HepG2 (cell line): Measurements from ENCODE around the gene ANKRD65. TPM values are rescaled to one million over a fixed set of nuclear protein-coding genes. Genes with fewer than 3 reads are reported as not detected.

Source experiments
- ARNT2 ChIP-seq: sonication (generic); formaldehyde crosslinking; IDR thresholded peaks from 2 replicates; pipeline ENCODE4 v1.8.0; 2022; ENCODE audit warnings: mild to moderate bottlenecking, low read depth, missing genetic modification reagents, moderate library complexity
- FLYWCH1 ChIP-seq: sonication (generic); formaldehyde crosslinking; IDR thresholded peaks from 2 replicates; pipeline ENCODE4 v1.8.1; 2023; ENCODE audit warnings: mild to moderate bottlenecking, missing genetic modification reagents
- FOXA3 ChIP-seq: IDR thresholded peaks from 2 replicates; pipeline ENCODE4 v1.6.1; 2016; ENCODE audit warnings: missing genetic modification reagents, missing compliant biosample characterization
- FOXC1 ChIP-seq: sonication (generic); formaldehyde crosslinking; IDR thresholded peaks from 2 replicates; pipeline ENCODE4 v1.8.0; 2022; ENCODE audit warnings: mild to moderate bottlenecking, missing genetic modification reagents, borderline replicate concordance
- GLI4 ChIP-seq: sonication (generic); formaldehyde crosslinking; IDR thresholded peaks from 2 replicates; pipeline ENCODE4 v1.5.1; 2020; ENCODE audit warnings: missing genetic modification reagents, mild to moderate bottlenecking, moderate library complexity, borderline replicate concordance
- GTF3A ChIP-seq: sonication (generic); formaldehyde crosslinking; conservative IDR thresholded peaks from 2 replicates; pipeline ENCODE4 v1.4.0; 2020; ENCODE audit warnings: mild to moderate bottlenecking, missing genetic modification reagents
- HMGXB4 ChIP-seq, 2 experiments: sonication (generic) in 1 of 2; formaldehyde crosslinking in 1 of 2; IDR thresholded peaks; 2 replicates each; pipeline versions ENCODE4 v1.4.0 to v1.6.1; 2018 to 2020; ENCODE audit warnings: missing genetic modification reagents in 2 of 2, borderline replicate concordance in 1 of 2, low read depth in 1 of 2, mild to moderate bottlenecking in 1 of 2, missing biosample characterization in 1 of 2
- HOXD1 ChIP-seq: sonication (generic); formaldehyde crosslinking; IDR thresholded peaks from 2 replicates; pipeline ENCODE4 v1.5.0; 2020; ENCODE audit warnings: missing genetic modification reagents
- KAT8 ChIP-seq: IDR thresholded peaks from 2 replicates; pipeline ENCODE4 v1.6.1; 2016; ENCODE audit warnings: missing genetic modification reagents, missing compliant biosample characterization
- NONO ChIP-seq, 2 experiments: fragments of 450-650 bp in 1 of 2; sonication (generic) in 1 of 2; formaldehyde crosslinking in 1 of 2; IDR thresholded peaks in 1 of 2; conservative IDR thresholded peaks in 1 of 2; 2 replicates each; pipeline versions ENCODE4 v1.6.1 to v1.8.0; 2017 to 2022; ENCODE audit warnings: mild to moderate bottlenecking in 1 of 2, missing genetic modification reagents in 1 of 2, moderate library complexity in 1 of 2
- RBFOX2 ChIP-seq: fragments of 200-400 bp; formaldehyde crosslinking; IDR thresholded peaks from 2 replicates; pipeline ENCODE4 v1.6.1; 2017; ENCODE audit warnings: low read depth, mild to moderate bottlenecking, low read length
- REPIN1 ChIP-seq: sonication (generic); formaldehyde crosslinking; IDR thresholded peaks from 2 replicates; pipeline ENCODE4 v1.8.0; 2022; ENCODE audit warnings: missing genetic modification reagents, low read depth, mild to moderate bottlenecking, borderline replicate concordance
- SAP130 ChIP-seq: IDR thresholded peaks from 2 replicates; pipeline ENCODE4 v1.6.1; 2016; ENCODE audit warnings: low read depth
- SNAI1 ChIP-seq: sonication (generic); formaldehyde crosslinking; IDR thresholded peaks from 2 replicates; pipeline ENCODE4 v1.5.0; 2020; ENCODE audit warnings: mild to moderate bottlenecking, missing genetic modification reagents, borderline replicate concordance
- SNAPC2 ChIP-seq: sonication (generic); formaldehyde crosslinking; IDR thresholded peaks from 2 replicates; pipeline ENCODE4 v1.8.1; 2022; ENCODE audit warnings: mild to moderate bottlenecking, missing genetic modification reagents
- TAF1 ChIP-seq: sonication (generic); formaldehyde crosslinking; IDR thresholded peaks from 2 replicates; pipeline ENCODE4 v1.4.0; 2020; ENCODE audit warnings: missing genetic modification reagents
- ZBTB25 ChIP-seq: IDR thresholded peaks from 2 replicates; pipeline ENCODE4 v1.6.1; 2018; ENCODE audit warnings: missing genetic modification reagents
- ZFX ChIP-seq: sonication (generic); formaldehyde crosslinking; IDR thresholded peaks from 2 replicates; pipeline ENCODE4 v1.4.0; 2020; ENCODE audit warnings: mild to moderate bottlenecking, low read depth, missing genetic modification reagents, moderate library complexity
- ZKSCAN1 ChIP-seq: fragments of 150-350 bp; IDR thresholded peaks from 2 replicates; pipeline ENCODE4 v1.6.1; 2014; ENCODE audit warnings: low read length
- ZNF205 ChIP-seq: IDR thresholded peaks from 2 replicates; pipeline ENCODE4 v1.6.1; 2018; ENCODE audit warnings: missing biosample characterization, missing genetic modification reagents
- ZNF292 ChIP-seq: sonication (generic); formaldehyde crosslinking; IDR thresholded peaks from 2 replicates; pipeline ENCODE4 v1.8.1; 2022; ENCODE audit warnings: mild to moderate bottlenecking, low read depth, missing genetic modification reagents, borderline replicate concordance
- ZNF790 ChIP-seq: sonication (generic); formaldehyde crosslinking; IDR thresholded peaks from 2 replicates; pipeline ENCODE4 v1.8.0; 2022; ENCODE audit warnings: missing genetic modification reagents, mild to moderate bottlenecking, borderline replicate concordance
- polyA plus RNA-seq, 8 experiments: library from polyadenylated mRNA; depleted of rRNA in 3 of 8; stranded (reverse) in 7 of 8; unstranded in 1 of 8; fragments of >200 nt; fragmentation: Illumina TruSeq in 4 of 8; extraction: Trizol in 4 of 8; gene quantifications; 2 replicates each; pipeline versions ENCODE4 v1.2.1 to v1.2.3, GENCODE V29; 2011 to 2016; ENCODE audit warnings: low read depth in 4 of 8, missing spikeins in 1 of 8, mixed read lengths in 1 of 8; ENCODE audit not compliant: insufficient read depth in 1 of 8
- total RNA-seq, 5 experiments: library from RNA; depleted of rRNA; stranded (reverse); fragments of >200 nt; fragmentation: Illumina TruSeq; extraction: Trizol; gene quantifications; 2 replicates each; pipeline ENCODE4 v1.2.3, GENCODE V29; 2016; ENCODE audit warnings: low read depth in 1 of 5
- TF ChIP-seq, protein P1 (sequence below): sonication (generic); formaldehyde crosslinking; IDR thresholded peaks from 2 replicates; pipeline ENCODE4 v1.8.0; 2022; ENCODE audit warnings: mild to moderate bottlenecking, missing genetic modification reagents, borderline replicate concordance
- TF ChIP-seq, protein P2 (sequence below): sonication (generic); formaldehyde crosslinking; IDR thresholded peaks from 2 replicates; pipeline ENCODE4 v1.8.0; 2023; ENCODE audit warnings: mild to moderate bottlenecking, missing genetic modification reagents

The ANKRD65 gene
- total and polyA plus RNA-seq, 2 of the 13 experiments (the other 11 are each of a cell fraction or from before 2014, with no cell fraction given) = 12.1 to 30.1 TPM

- TF ChIP-seq HMGXB4 (CRISPR knock-in tag; IDR thresholded peaks at IDR 0.05; ENCODE audit: borderline replicate concordance in 1 of 2, low read depth in 1 of 2) (peak in 1 of 2 experiments; percentile 48; a peak in 1 of 4 replicates), ZNF292 (CRISPR knock-in tag) (peak; percentile 76), SNAI1 (no peak), SAP130 (CRISPR knock-in tag) (peak; percentile 58), NONO (IDR thresholded peaks at IDR 0.05) (no peak), NONO (CRISPR knock-in tag; conservative IDR thresholded peaks at IDR 0.05) (0 out of 2 replicates have a peak, but pooled peaks have one; percentile 31), HOXD1 (CRISPR knock-in tag) (0 out of 2 replicates have a peak, but pooled peaks have one; percentile 64), ZNF205 (CRISPR knock-in tag) (0 out of 2 replicates have a peak, but pooled peaks have one; percentile 27), FOXC1 (CRISPR knock-in tag) (peak; percentile 70; the same call in 1 of the 2 replicates), TAF1 (CRISPR knock-in tag) (peak; percentile 69), FOXA3 (CRISPR knock-in tag) (no peak), KAT8 (CRISPR knock-in tag) (peak; percentile 37; the same call in 1 of the 2 replicates), ZNF790 (CRISPR knock-in tag) (no peak), ZKSCAN1 (no peak), GTF3A (CRISPR knock-in tag) (no peak), ZFX (CRISPR knock-in tag) (peak; percentile 91), ARNT2 (CRISPR knock-in tag) (0 out of 2 replicates have a peak, but pooled peaks have one; percentile 24), REPIN1 (CRISPR knock-in tag) (peak; percentile 65; the same call in 1 of the 2 replicates), FLYWCH1 (CRISPR knock-in tag) (no peak), GLI4 (CRISPR knock-in tag) (no peak), RBFOX2 (peak; percentile 82), ZBTB25 (no peak), SNAPC2 (CRISPR knock-in tag) (peak; percentile 54; the same call in 1 of the 2 replicates)
- TF ChIP-seq, protein P1, sequence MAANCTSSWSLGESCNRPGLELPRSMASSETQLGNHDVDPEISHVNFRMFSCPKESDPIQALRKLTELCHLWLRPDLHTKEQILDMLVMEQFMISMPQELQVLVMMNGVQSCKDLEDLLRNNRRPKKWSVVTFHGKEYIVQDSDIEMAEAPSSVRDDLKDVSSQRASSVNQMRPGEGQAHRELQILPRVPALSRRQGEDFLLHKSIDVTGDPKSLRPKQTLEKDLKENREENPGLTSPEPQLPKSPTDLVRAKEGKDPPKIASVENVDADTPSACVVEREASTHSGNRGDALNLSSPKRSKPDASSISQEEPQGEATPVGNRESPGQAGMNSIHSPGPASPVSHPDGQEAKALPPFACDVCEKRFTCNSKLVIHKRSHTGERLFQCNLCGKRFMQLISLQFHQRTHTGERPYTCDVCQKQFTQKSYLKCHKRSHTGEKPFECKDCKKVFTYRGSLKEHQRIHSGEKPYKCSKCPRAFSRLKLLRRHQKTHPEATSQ (CRISPR knock-in tag) = peak; percentile 27; the same call in 1 of the 2 replicates
- TF ChIP-seq, protein P2, sequence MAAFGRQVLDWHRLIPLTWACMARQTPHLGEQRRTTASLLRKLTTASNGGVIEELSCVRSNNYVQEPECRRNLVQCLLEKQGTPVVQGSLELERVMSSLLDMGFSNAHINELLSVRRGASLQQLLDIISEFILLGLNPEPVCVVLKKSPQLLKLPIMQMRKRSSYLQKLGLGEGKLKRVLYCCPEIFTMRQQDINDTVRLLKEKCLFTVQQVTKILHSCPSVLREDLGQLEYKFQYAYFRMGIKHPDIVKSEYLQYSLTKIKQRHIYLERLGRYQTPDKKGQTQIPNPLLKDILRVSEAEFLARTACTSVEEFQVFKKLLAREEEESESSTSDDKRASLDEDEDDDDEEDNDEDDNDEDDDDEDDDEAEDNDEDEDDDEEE (CRISPR knock-in tag) = peak; percentile 42; the same call in 1 of the 2 replicates
Measured at GRCh38 chr1:1425753-1426495, 4.8 kb upstream of the ANKRD65 start (continued).
